ENCODE results near the gene CST9. TPM values are rescaled to one million over a fixed set of nuclear protein-coding genes. Genes with fewer than 3 reads are reported as not detected.

CST9 gene
- total RNA-seq, 6 donors from 2014 or later: not detected

GRCh38 chr20:23554401-23554800, 51.3 kb downstream of the CST9 start:
- Histone ChIP-seq H3K4me3 (no peak overlapping the region), H3K27me3 (no peaks in the 10 kb centered on the region), H3K36me3 (no peaks in the 10 kb centered on the region), H3K4me1 (no peaks in the 10 kb centered on the region), H3K9me3 (no peaks in the 10 kb centered on the region), H3K27ac (no peak overlapping the region)
- ATAC-seq (ENCODE audit: low FRiP score in 2 of 2) (no peak), DNase-seq (no peak)
- TF ChIP-seq POLR2A (IDR thresholded peaks at IDR 0.05) (no peak), POLR2AphosphoS5 (IDR thresholded peaks at IDR 0.05) (no peak), CTCF (IDR thresholded peaks at IDR 0.05) (no peak), EP300 (IDR thresholded peaks at IDR 0.05) (no peak)
- 54 to 61% methylated on average over 1 of the region's 1 CpG for WGBS, 2 donors

Other genes starting within 250 kb of the CST9 start
- 10 to 100 TPM; 14.1 to 32.5 (median 25.6) TPM for gene GZF1, start 243.7 kb downstream of the CST9 start, total RNA-seq
- gene NAPB, start 184.4 kb downstream of the CST9 start, total RNA-seq: 10 to 100 TPM in 5 of 6 donors, 1 to 10 TPM in 1; 9.7 to 27.7 (median 11.1) TPM
- not detected for gene CSTL1, start 166.2 kb downstream of the CST9 start, total RNA-seq
- gene CST11, start 153.0 kb downstream of the CST9 start, total RNA-seq: not detected
- not detected for gene CST8, start 114.8 kb downstream of the CST9 start, total RNA-seq
- not detected for gene CST9L, start 37.4 kb downstream of the CST9 start, total RNA-seq
- gene CST3, start 32.0 kb upstream of the CST9 start, total RNA-seq: 1,000 to 10,000 TPM in 3 of 6 donors, 100 to 1,000 TPM in 3; 201 to 1,402 (median 970) TPM
- not detected for gene CST4, start 83.1 kb upstream of the CST9 start, total RNA-seq
- not detected for gene CST1, start 145.0 kb upstream of the CST9 start, total RNA-seq
- under 1 TPM in 3 of 6 donors, not detected in 3; 0.29 to 0.98 (median 0.47) TPM for gene CST2, start 220.8 kb upstream of the CST9 start, total RNA-seq